HG02852 (cell line): ENCODE data around the gene MAPKAP1.

Source experiments
- ATAC-seq: cut with Tn5 transposase; IDR thresholded peaks from one replicate; pipeline ENCODE4 v1.9.1; 2021; ENCODE audit warnings: mild to moderate bottlenecking, moderate library complexity; ENCODE audit not compliant: unreplicated experiment

Gene MAPKAP1

GRCh38 chr9:125399666-125400065 lies 307.3 kb downstream of the MAPKAP1 start:
- ATAC-seq = no peak

- ATAC-seq = no peak
Measured at GRCh38 chr9:125399165-125399564, 307.8 kb downstream of the MAPKAP1 start.

GRCh38 chr9:125398243-125398642 lies 308.8 kb downstream of the MAPKAP1 start:
- no peak for ATAC-seq

GRCh38 chr9:125397736-125398135 lies 309.3 kb downstream of the MAPKAP1 start:
- ATAC-seq = no peak

- no peak for ATAC-seq
Measured at GRCh38 chr9:125396799-125397198, 310.2 kb downstream of the MAPKAP1 start.

- ATAC-seq = no peak
Measured at GRCh38 chr9:125393426-125393825, 313.6 kb downstream of the MAPKAP1 start.

- no peak for ATAC-seq
Measured at GRCh38 chr9:125391704-125392103, 315.3 kb downstream of the MAPKAP1 start.

GRCh38 chr9:125388978-125389377 lies 318.0 kb downstream of the MAPKAP1 start:
- ATAC-seq = no peak

GRCh38 chr9:125387861-125388524 lies 319.0 kb downstream of the MAPKAP1 start:
- no peak for ATAC-seq
